ENCODE results near the gene ASS1. TPM values are rescaled to one million over a fixed set of nuclear protein-coding genes. Genes with fewer than 3 reads are reported as not detected.

Gene ASS1
- total RNA-seq, 1 experiment from 2014 or later: 40.3 TPM

DNA sequence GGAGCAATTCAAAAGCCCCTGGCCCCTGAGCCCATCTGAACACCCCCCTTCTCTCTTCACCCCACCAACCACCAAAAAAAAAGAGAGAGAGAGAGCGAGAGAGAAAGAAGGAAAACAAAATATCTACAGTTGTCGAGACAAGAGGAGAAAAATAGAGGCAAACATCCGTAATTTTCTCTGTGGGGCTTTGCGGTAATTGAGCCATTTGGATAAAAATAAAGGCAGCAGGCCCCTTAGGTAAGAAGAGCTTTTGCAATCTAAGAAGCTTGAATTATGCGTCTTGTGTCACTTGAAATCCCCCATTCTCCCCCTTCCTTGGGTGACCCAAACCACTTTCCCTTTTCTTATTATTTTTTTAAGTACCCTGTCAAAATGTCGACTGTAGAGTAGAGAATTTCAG is 99.1 kb downstream of the ASS1 start:
- H3K9me3 Mint-ChIP-seq (ENCODE audit: low read depth, unreplicated experiment): no peaks in the 10 kb centered on the region
- H3K36me3 Mint-ChIP-seq (ENCODE audit: insufficient read depth, unreplicated experiment): no peaks in the 10 kb centered on the region
- intact Hi-C loops (cut with micrococcal nuclease; ENCODE audit: unreplicated experiment): no loop called here
- H3K27me3 Mint-ChIP-seq (ENCODE audit: unreplicated experiment): peaks cover 59% of the 10 kb centered on the region
- TF ChIP-seq, protein P1, sequence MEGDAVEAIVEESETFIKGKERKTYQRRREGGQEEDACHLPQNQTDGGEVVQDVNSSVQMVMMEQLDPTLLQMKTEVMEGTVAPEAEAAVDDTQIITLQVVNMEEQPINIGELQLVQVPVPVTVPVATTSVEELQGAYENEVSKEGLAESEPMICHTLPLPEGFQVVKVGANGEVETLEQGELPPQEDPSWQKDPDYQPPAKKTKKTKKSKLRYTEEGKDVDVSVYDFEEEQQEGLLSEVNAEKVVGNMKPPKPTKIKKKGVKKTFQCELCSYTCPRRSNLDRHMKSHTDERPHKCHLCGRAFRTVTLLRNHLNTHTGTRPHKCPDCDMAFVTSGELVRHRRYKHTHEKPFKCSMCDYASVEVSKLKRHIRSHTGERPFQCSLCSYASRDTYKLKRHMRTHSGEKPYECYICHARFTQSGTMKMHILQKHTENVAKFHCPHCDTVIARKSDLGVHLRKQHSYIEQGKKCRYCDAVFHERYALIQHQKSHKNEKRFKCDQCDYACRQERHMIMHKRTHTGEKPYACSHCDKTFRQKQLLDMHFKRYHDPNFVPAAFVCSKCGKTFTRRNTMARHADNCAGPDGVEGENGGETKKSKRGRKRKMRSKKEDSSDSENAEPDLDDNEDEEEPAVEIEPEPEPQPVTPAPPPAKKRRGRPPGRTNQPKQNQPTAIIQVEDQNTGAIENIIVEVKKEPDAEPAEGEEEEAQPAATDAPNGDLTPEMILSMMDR (IDR thresholded peaks at IDR 0.05; ENCODE audit: unreplicated experiment): no peak
- H3K4me3 Mint-ChIP-seq (ENCODE audit: low read depth, unreplicated experiment): no peak overlapping the region
- BruUV-seq (replicated peaks): no TSS peak
- no peak overlapping the region for H3K27ac Mint-ChIP-seq (ENCODE audit: unreplicated experiment)
- no peak for DNase-seq
- peaks cover 9% of the 10 kb centered on the region for H3K4me1 Mint-ChIP-seq (ENCODE audit: low read depth, unreplicated experiment)
- CTCF ChIA-PET: no interaction called here

DNA sequence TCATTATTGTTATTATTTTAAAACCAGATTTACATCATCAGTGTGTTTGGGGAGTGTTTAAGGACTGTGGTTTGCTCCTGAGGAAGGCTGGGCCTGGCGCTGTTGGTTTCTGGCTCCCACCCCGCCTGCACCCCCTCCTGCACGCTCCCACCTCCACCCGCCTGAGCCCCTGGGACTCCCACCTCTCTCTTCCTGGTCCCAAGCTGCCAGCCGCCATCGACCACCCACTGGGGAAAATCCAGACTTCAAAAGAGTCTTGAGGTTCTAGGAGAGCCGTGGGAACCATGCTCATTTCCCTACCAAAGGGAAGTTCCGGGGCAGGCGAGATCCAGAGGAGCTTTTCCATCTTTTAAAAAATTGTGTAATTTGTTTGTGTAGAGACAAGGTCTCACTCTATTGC is 99.6 kb downstream of the ASS1 start:
- intact Hi-C loops (cut with micrococcal nuclease; ENCODE audit: unreplicated experiment): no loop called here
- CTCF ChIA-PET: no interaction called here
- Mint-ChIP-seq H3K27me3 (ENCODE audit: unreplicated experiment) (peaks cover 54% of the 10 kb centered on the region), H3K9me3 (ENCODE audit: low read depth, unreplicated experiment) (no peaks in the 10 kb centered on the region), H3K4me1 (ENCODE audit: low read depth, unreplicated experiment) (peaks cover 9% of the 10 kb centered on the region), H3K36me3 (ENCODE audit: insufficient read depth, unreplicated experiment) (no peaks in the 10 kb centered on the region), H3K27ac (ENCODE audit: unreplicated experiment) (no peak overlapping the region), H3K4me3 (ENCODE audit: low read depth, unreplicated experiment) (no peak overlapping the region)
- BruUV-seq (replicated peaks): no TSS peak
- TF ChIP-seq, protein P1 (IDR thresholded peaks at IDR 0.05; ENCODE audit: unreplicated experiment): no peak
- DNase-seq: no peak

DNA sequence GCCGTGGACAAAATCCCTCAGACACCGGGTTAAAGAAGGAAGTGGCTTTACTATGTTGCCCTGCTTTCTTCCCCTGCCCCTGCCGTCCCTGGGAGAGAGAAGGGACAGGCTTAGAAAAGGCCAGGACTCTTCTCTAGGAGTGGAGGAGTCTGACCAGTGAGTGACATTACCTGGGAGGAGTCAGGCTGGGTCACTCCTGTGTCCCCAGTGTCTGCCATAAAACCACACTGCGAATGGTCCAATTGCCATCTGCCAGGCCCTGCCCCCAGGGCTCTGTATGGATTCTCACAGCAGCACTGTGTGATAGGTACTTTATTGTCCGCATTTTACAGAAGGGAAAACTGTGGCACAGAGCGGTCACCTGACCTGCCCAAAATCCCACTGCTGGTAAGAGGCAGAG is 103.3 kb downstream of the ASS1 start:
- Mint-ChIP-seq H3K4me3 (ENCODE audit: low read depth, unreplicated experiment) (no peak overlapping the region), H3K27ac (ENCODE audit: unreplicated experiment) (no peak overlapping the region), H3K4me1 (ENCODE audit: low read depth, unreplicated experiment) (peaks cover under 1% of the 10 kb centered on the region), H3K27me3 (ENCODE audit: unreplicated experiment) (peaks cover 19% of the 10 kb centered on the region), H3K9me3 (ENCODE audit: low read depth, unreplicated experiment) (no peaks in the 10 kb centered on the region), H3K36me3 (ENCODE audit: insufficient read depth, unreplicated experiment) (no peaks in the 10 kb centered on the region)
- intact Hi-C loops (cut with micrococcal nuclease; ENCODE audit: unreplicated experiment): no loop called here
- CTCF ChIA-PET: no interaction called here
- no TSS peak for BruUV-seq (replicated peaks)
- TF ChIP-seq, protein P1 (IDR thresholded peaks at IDR 0.05; ENCODE audit: unreplicated experiment): no peak
- DNase-seq: no peak

DNA sequence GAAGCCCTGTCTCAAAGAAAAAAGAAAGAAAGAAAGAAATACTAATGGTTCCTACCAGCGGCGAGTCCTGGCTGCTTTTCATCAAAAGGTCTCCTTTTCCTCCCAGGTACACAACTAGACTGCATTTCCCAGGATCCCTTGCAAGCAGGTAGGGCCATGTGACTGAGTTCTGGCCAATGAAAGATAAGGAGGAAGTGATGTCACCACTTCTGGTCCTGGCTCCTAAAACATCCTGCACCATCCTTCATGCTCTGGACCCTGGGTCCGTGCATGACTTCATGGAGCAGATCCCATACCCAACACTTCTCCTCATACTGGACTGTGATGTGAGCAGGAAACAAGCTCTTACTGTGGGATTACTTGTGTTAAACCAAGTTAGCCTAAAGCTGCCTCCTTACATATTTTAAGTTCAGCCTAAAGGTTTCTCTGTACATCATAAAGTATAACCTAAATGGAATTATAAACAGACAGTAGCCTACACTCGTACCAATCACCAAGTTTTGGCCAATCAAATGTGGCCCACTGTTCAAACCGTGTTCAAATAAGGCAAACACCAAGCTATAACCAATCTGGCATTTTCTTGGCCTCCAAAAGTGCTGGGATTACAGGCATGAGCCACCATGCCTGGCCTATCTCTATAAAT is 104.5 kb downstream of the ASS1 start:
- no peaks in the 10 kb centered on the region for H3K4me1 Mint-ChIP-seq (ENCODE audit: low read depth, unreplicated experiment)
- no peaks in the 10 kb centered on the region for H3K9me3 Mint-ChIP-seq (ENCODE audit: low read depth, unreplicated experiment)
- TF ChIP-seq, protein P1 (IDR thresholded peaks at IDR 0.05; ENCODE audit: unreplicated experiment): no peak
- no peaks in the 10 kb centered on the region for H3K36me3 Mint-ChIP-seq (ENCODE audit: insufficient read depth, unreplicated experiment)
- intact Hi-C loops (cut with micrococcal nuclease; ENCODE audit: unreplicated experiment): no loop called here
- H3K4me3 Mint-ChIP-seq (ENCODE audit: low read depth, unreplicated experiment): no peak overlapping the region
- CTCF ChIA-PET: no interaction called here
- no peak overlapping the region for H3K27ac Mint-ChIP-seq (ENCODE audit: unreplicated experiment)
- DNase-seq: no peak
- peaks cover 8% of the 10 kb centered on the region for H3K27me3 Mint-ChIP-seq (ENCODE audit: unreplicated experiment)
- BruUV-seq (replicated peaks): no TSS peak

Other genes starting within 250 kb of the ASS1 start
- gene HMCN2, start 179.2 kb upstream of the ASS1 start, total RNA-seq (2022): 0.32 TPM in 1 of 2 replicates, not detected in the other
- 46.7 and 51.0 TPM in 2 replicates for gene FUBP3, start 134.6 kb downstream of the ASS1 start, total RNA-seq (2022)
- gene PRDM12, start 219.6 kb downstream of the ASS1 start, total RNA-seq (2022): not detected in 2 replicates
- 42.9 and 43.0 TPM in 2 replicates for gene EXOSC2, start 248.8 kb downstream of the ASS1 start, total RNA-seq (2022)

Data from Calu3 (cell line).